ENCODE data around the gene TLK1. TPM values are rescaled to one million over a fixed set of nuclear protein-coding genes. Genes with fewer than 3 reads are reported as not detected.

TLK1 gene
- total RNA-seq, 4 donors from 2014 or later, result 24.9 to 60.4 (median 38.3) TPM

DNA sequence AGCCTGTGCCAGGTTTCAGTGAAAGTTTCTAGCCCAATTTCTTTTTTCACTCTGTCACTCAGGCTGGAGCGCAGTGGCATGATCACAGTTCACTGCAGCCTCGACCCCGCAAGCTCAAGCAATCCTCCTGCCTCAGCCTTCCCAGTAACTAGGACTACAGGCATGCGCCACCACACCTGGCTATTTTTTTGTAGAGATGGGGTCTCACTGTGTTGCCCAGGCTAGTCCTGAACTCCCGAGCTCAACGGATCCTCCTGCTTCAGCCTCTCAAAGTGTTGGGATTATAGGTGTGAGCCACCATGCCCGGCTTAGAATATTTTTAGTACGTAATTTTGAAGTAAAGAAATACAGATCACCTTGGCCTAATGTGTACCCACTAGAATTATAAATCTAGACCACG lies 144.6 kb downstream of the TLK1 start:
- no peak for DNase-seq (ENCODE audit: low spot score in 2 of 2)
- TF ChIP-seq POLR2AphosphoS5 (IDR thresholded peaks at IDR 0.05) (no peak), EP300 (IDR thresholded peaks at IDR 0.05) (no peak), POLR2A (IDR thresholded peaks at IDR 0.05) (no peak)
- TF ChIP-seq, protein P1, sequence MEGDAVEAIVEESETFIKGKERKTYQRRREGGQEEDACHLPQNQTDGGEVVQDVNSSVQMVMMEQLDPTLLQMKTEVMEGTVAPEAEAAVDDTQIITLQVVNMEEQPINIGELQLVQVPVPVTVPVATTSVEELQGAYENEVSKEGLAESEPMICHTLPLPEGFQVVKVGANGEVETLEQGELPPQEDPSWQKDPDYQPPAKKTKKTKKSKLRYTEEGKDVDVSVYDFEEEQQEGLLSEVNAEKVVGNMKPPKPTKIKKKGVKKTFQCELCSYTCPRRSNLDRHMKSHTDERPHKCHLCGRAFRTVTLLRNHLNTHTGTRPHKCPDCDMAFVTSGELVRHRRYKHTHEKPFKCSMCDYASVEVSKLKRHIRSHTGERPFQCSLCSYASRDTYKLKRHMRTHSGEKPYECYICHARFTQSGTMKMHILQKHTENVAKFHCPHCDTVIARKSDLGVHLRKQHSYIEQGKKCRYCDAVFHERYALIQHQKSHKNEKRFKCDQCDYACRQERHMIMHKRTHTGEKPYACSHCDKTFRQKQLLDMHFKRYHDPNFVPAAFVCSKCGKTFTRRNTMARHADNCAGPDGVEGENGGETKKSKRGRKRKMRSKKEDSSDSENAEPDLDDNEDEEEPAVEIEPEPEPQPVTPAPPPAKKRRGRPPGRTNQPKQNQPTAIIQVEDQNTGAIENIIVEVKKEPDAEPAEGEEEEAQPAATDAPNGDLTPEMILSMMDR (IDR thresholded peaks at IDR 0.05), result no peak
- Histone ChIP-seq H3K4me1 (no peaks in the 10 kb centered on the region), H3K27me3 (no peaks in the 10 kb centered on the region), H3K36me3 (peaks cover 17% of the 10 kb centered on the region), H3K27ac (no peak overlapping the region), H3K9me3 (no peaks in the 10 kb centered on the region), H3K4me3 (no peak overlapping the region)
- WGBS, result 92% methylated on average over 9 of the region's 9 CpGs

DNA sequence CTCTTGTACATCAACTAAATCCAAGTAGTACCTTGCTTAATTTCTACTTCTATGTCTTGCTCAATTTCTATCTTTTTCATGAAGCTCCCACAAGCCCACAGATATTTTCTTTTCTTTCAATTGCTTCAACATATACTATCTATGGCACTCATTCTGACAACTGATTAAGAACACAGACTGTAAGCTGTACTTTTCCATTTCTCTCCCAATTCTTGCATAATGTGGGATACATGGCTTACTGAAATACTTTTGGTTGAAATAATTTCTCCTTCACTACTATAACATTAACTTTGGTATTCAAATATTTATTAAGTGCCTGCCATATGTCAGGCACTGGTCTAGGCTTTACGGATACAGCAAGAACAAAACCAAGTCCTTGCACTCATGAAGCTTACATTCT lies 146.8 kb downstream of the TLK1 start:
- no peak for DNase-seq (ENCODE audit: low spot score in 2 of 2)
- no peaks in the 10 kb centered on the region for H3K27me3 ChIP-seq
- no peak overlapping the region for H3K4me3 ChIP-seq
- H3K36me3 ChIP-seq, result peaks cover 31% of the 10 kb centered on the region
- 100% methylated on average over 1 of the region's 1 CpG for WGBS
- no peaks in the 10 kb centered on the region for H3K4me1 ChIP-seq
- TF ChIP-seq, protein P1 (IDR thresholded peaks at IDR 0.05), result no peak
- no peak for TF ChIP-seq POLR2A (IDR thresholded peaks at IDR 0.05)
- no peak for TF ChIP-seq EP300 (IDR thresholded peaks at IDR 0.05)
- no peak for TF ChIP-seq POLR2AphosphoS5 (IDR thresholded peaks at IDR 0.05)
- H3K27ac ChIP-seq, result no peak overlapping the region
- no peaks in the 10 kb centered on the region for H3K9me3 ChIP-seq

DNA sequence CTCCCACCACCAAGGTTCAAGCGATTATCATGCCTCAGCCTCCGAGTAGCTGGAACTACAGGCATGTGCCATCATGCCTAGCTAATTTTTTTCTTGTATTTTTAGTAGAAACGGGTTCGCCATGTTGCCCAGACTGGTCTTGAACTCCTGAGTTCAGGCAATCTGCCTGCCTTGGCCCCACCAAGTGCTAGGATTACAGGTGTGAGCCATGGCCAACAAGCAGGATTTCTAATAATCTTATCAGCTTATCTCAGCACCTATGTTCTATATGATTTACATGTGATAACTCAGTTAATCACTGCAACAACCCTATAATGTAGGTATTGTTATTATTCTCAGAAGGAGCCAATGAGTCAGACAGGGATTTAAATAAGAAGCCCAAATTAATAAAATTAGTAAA lies 151.3 kb downstream of the TLK1 start:
- H3K9me3 ChIP-seq, result no peaks in the 10 kb centered on the region
- H3K27ac ChIP-seq, result no peak overlapping the region
- DNase-seq (ENCODE audit: low spot score in 2 of 2), result no peak
- 53% methylated on average over 4 of the region's 4 CpGs for WGBS
- TF ChIP-seq EP300 (IDR thresholded peaks at IDR 0.05) (no peak), POLR2A (IDR thresholded peaks at IDR 0.05) (no peak), POLR2AphosphoS5 (IDR thresholded peaks at IDR 0.05) (no peak)
- TF ChIP-seq, protein P1 (IDR thresholded peaks at IDR 0.05), result no peak
- no peaks in the 10 kb centered on the region for H3K4me1 ChIP-seq
- H3K27me3 ChIP-seq, result no peaks in the 10 kb centered on the region
- no peak overlapping the region for H3K4me3 ChIP-seq
- peaks cover 58% of the 10 kb centered on the region for H3K36me3 ChIP-seq

DNA sequence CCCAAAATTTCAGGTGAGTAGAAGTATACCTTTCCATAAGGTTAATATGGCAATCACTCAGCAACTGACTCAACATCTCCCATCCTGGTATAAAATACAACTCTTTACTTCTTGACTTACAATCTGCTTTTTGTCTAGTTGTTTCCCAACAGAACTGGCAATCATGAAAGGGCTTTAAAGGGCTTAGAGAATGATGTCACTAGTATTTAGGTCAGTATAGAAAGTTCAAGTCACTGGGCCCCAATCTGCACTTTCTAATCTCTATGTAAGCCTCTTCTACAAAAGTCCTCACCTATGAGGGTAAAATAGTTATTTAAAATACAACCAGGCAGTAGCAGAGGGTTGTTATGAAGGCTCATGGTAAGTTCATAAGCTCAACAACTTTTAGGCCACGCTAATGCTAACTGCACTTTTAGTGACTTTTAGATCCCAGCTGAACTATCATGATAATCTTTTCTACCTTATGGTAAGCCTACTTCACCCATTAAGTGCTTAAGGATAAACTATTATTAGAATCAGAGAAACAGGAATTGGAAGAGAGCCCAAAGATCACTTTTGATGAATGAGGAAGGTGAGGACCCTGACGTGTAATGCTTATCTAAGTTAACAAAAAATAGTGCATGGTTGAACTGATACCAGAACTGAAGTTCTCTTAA lies 152.0 kb downstream of the TLK1 start:
- no peak for DNase-seq (ENCODE audit: low spot score in 2 of 2)
- Histone ChIP-seq H3K4me3 (no peak overlapping the region), H3K27me3 (no peaks in the 10 kb centered on the region), H3K27ac (no peak overlapping the region), H3K9me3 (no peaks in the 10 kb centered on the region), H3K4me1 (no peaks in the 10 kb centered on the region), H3K36me3 (peaks cover 60% of the 10 kb centered on the region)
- WGBS, result 85% methylated on average over 2 of the region's 2 CpGs
- no peak for TF ChIP-seq POLR2AphosphoS5 (IDR thresholded peaks at IDR 0.05)
- TF ChIP-seq, protein P1 (IDR thresholded peaks at IDR 0.05), result no peak
- TF ChIP-seq EP300 (IDR thresholded peaks at IDR 0.05), result no peak

DNA sequence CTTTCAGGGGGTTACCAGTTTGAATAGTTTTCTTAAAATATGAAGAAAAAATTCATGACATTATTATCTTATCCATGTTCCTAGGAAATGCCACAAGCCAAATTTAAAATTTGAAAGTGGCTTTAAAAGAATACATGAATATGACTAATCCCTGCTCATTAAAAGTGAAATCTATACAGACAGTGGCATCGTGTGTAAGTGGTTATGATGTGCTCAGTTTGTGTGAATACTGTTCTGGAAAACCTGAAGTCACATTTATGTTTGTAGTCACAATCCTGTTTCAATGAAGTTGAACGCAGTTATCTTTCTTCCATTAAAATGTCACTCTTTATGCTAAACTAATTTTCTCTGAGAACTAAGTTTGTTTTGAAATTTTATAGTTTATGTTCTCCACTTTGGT lies 155.9 kb downstream of the TLK1 start:
- TF ChIP-seq POLR2AphosphoS5 (IDR thresholded peaks at IDR 0.05) (no peak), POLR2A (IDR thresholded peaks at IDR 0.05) (no peak), EP300 (IDR thresholded peaks at IDR 0.05) (no peak)
- TF ChIP-seq, protein P1 (IDR thresholded peaks at IDR 0.05), result no peak
- WGBS, result 87% methylated on average over 2 of the region's 2 CpGs
- DNase-seq (ENCODE audit: low spot score in 2 of 2), result no peak
- Histone ChIP-seq H3K4me1 (no peaks in the 10 kb centered on the region), H3K36me3 (peaks cover 61% of the 10 kb centered on the region), H3K27me3 (no peaks in the 10 kb centered on the region), H3K4me3 (no peak overlapping the region), H3K9me3 (no peaks in the 10 kb centered on the region), H3K27ac (no peak overlapping the region)
